ENCODE results near the gene IL5.

GRCh38 chr5:132543472-132544201, at the start of gene IL5:
- TF ChIP-seq CTCF (IDR thresholded peaks at IDR 0.05) (no peak), REST (IDR thresholded peaks at IDR 0.05; ENCODE audit: insufficient read depth in 1 of 2, low read depth in 2 of 2, low read length in 1 of 2) (no peak), SIN3A (IDR thresholded peaks at IDR 0.05; ENCODE audit: borderline replicate concordance, insufficient read depth, low read depth, low read length) (no peak), POLR2AphosphoS5 (IDR thresholded peaks at IDR 0.05; ENCODE audit: low read depth, low read length) (no peak)

All from Panc1 (cell line).